K562 (cell line): ENCODE results near the gene VWF. TPM values are rescaled to one million over a fixed set of nuclear protein-coding genes. Genes with fewer than 3 reads are reported as not detected.

Experiments
- ATAC-seq: fragments of 200-7000 bp; cut with Tn5 transposase; 3 replicates; pipeline ENCODE4 v1.9.1; 2020; ENCODE audit warnings: moderate library complexity
- BruUV-seq: library from RNA; stranded (reverse); fragments of 400-500 nt; replicated peaks from 2 replicates; lab custom pipeline; 2021; lab: Mats Ljungman, UMichigan
- CTCF ChIA-PET: fragments of 300-600 bp; formaldehyde crosslinking; extraction: SDS; loops from one replicate; lab custom pipeline; 2021; ENCODE audit warnings: low intra/inter-chr PET ratio; lab: Yijun Ruan, JAX
- POLR2A ChIA-PET: fragments of 300-600, 350-650 bp; sonication (Branson Sonifier 250); formaldehyde crosslinking; extraction: SDS; loops from one replicate; lab custom pipeline; 2021; ENCODE audit warnings: antibody characterized with exemption, inconsistent platforms; lab: Yijun Ruan, JAX
- DNase-seq, 4 experiments: peaks; one replicate each; pipeline versions ENCODE4 v3.0.0 to v3.0.0-alpha.2; 2011 to 2018; ENCODE audit warnings: low spot score in 3 of 4, mixed read lengths in 3 of 4; ENCODE audit errors: extremely low read depth in 1 of 4
- FAIRE-seq: peaks from 2 replicates; lab custom pipeline; 2011; peaks lifted over from hg19 to GRCh38; lab: Jason Lieb, UNC
- H2AFZ ChIP-seq: 2 replicates; pipeline ENCODE4 v1.6.0; 2011; ENCODE audit warnings: low read depth, low read length, control low read depth, inconsistent platforms
- H3K27ac ChIP-seq: fragments of 200-600 bp; 3 replicates; pipeline ENCODE4 v1.8.0; 2011; ENCODE audit warnings: low read depth, mild to moderate bottlenecking, control low read depth, inconsistent platforms, low read length, moderate library complexity, mixed read lengths; ENCODE audit errors: extremely low read depth
- H3K27me3 ChIP-seq, 2 experiments: fragments of 300-600 bp in 1 of 2; 2 replicates in 1 of 2; 3 replicates in 1 of 2; pipeline versions ENCODE4 v1.6.0 to v1.8.0; 2011; ENCODE audit warnings: inconsistent platforms in 2 of 2, low read length in 2 of 2, mild to moderate bottlenecking in 1 of 2, mixed read lengths in 1 of 2, moderate library complexity in 1 of 2; ENCODE audit not compliant: control insufficient read depth in 2 of 2, insufficient read depth in 2 of 2
- H3K36me3 ChIP-seq: fragments of 300-600 bp; 3 replicates; pipeline ENCODE4 v1.8.0; 2011; ENCODE audit warnings: mild to moderate bottlenecking, low read length, inconsistent platforms; ENCODE audit not compliant: control insufficient read depth, insufficient read depth
- H3K4me1 ChIP-seq, 2 experiments: fragments of 200-600 bp in 1 of 2; replicated peaks in 1 of 2; 2 replicates in 1 of 2; 3 replicates in 1 of 2; pipeline versions ENCODE4 v1.5.1 to v1.8.0; 2011; ENCODE audit warnings: inconsistent platforms in 2 of 2, low read length in 2 of 2, mild to moderate bottlenecking in 1 of 2, mixed read lengths in 1 of 2, moderate library complexity in 1 of 2; ENCODE audit not compliant: control insufficient read depth in 2 of 2, insufficient read depth in 2 of 2
- H3K4me2 ChIP-seq: 2 replicates; pipeline ENCODE4 v1.6.1; 2011; ENCODE audit warnings: low read length, control low read depth, inconsistent platforms, mixed read lengths; ENCODE audit not compliant: insufficient read depth
- H3K4me3 ChIP-seq: fragments of 200-600 bp; sonication (generic), shearing (Covaris generic); 2 replicates; pipeline ENCODE4 v1.5.1; 2016; ENCODE audit warnings: control low read depth, inconsistent platforms
- H3K79me2 ChIP-seq: fragments of 200-600 bp; 3 replicates; pipeline ENCODE4 v1.8.0; 2011; ENCODE audit warnings: low read length, inconsistent platforms; ENCODE audit not compliant: control insufficient read depth, insufficient read depth
- H3K9ac ChIP-seq, 2 experiments: 2 replicates each; pipeline versions ENCODE4 v1.6.0 to v1.6.1; 2011; ENCODE audit warnings: low read depth in 2 of 2, low read length in 2 of 2, control low read depth in 1 of 2, inconsistent platforms in 1 of 2, mild to moderate bottlenecking in 1 of 2, mixed read lengths in 1 of 2; ENCODE audit not compliant: insufficient read depth in 1 of 2
- H3K9me1 ChIP-seq: one replicate; pipeline ENCODE4 v1.6.0; 2011; ENCODE audit warnings: inconsistent platforms, mild to moderate bottlenecking, low read length, moderate library complexity; ENCODE audit not compliant: control insufficient read depth, insufficient read depth
- H3K9me3 ChIP-seq: replicated peaks from 2 replicates; pipeline ENCODE4 v1.5.1; 2011; ENCODE audit warnings: low read depth, low read length, inconsistent platforms; ENCODE audit not compliant: control insufficient read depth, insufficient read depth
- H4K20me1 ChIP-seq: replicated peaks from 2 replicates; pipeline ENCODE4 v1.6.1; 2011; ENCODE audit warnings: low read length, inconsistent platforms, mixed read lengths; ENCODE audit not compliant: control insufficient read depth, insufficient read depth
- ARNT ChIP-seq, 2 experiments: fragments of 450-650 bp; IDR thresholded peaks; 2 replicates each; pipeline ENCODE4 v1.6.1; 2016; ENCODE audit warnings: mild to moderate bottlenecking in 1 of 2
- ATF7 ChIP-seq: fragments of 450-650 bp; IDR thresholded peaks from 2 replicates; pipeline ENCODE4 v1.7.1; 2014; ENCODE audit warnings: mild to moderate bottlenecking, moderate library complexity
- GTF2E2 ChIP-seq: fragments of 200-800 bp; sonication (Bioruptor generic); IDR thresholded peaks from 2 replicates; pipeline ENCODE4 v1.6.1; 2016; ENCODE audit warnings: missing genetic modification characterization, missing compliant biosample characterization
- KDM4B ChIP-seq, 2 experiments: fragments of 450-650 bp in 1 of 2; sonication (generic) in 1 of 2; IDR thresholded peaks; 2 replicates each; pipeline ENCODE4 v1.6.1; 2016 to 2017; ENCODE audit warnings: borderline replicate concordance in 2 of 2, antibody characterized with exemption in 1 of 2, low read depth in 1 of 2, mild to moderate bottlenecking in 1 of 2
- KLF6 ChIP-seq: fragments of 250-450 bp; sonication (Bioruptor Pico); IDR thresholded peaks from 2 replicates; pipeline ENCODE4 v1.4.0; 2020; ENCODE audit warnings: mild to moderate bottlenecking, moderate library complexity, borderline replicate concordance
- PRMT5 ChIP-seq: sonication (generic); formaldehyde crosslinking; IDR thresholded peaks from 2 replicates; pipeline ENCODE4 v1.5.0; 2020; ENCODE audit warnings: missing genetic modification reagents
- PTRF ChIP-seq: fragments of 450-650 bp; IDR thresholded peaks from 2 replicates; pipeline ENCODE4 v1.6.1; 2016; ENCODE audit warnings: mild to moderate bottlenecking, missing genetic modification characterization, missing compliant biosample characterization
- SIRT6 ChIP-seq: IDR thresholded peaks from one replicate; pipeline ENCODE4 v1.6.1; 2012; ENCODE audit warnings: low read depth, mild to moderate bottlenecking, control low read depth, inconsistent platforms, low read length, moderate library complexity
- TCF7L2 ChIP-seq: fragments of 150-350 bp; IDR thresholded peaks from 2 replicates; pipeline ENCODE4 v1.6.1; 2016; ENCODE audit warnings: low read depth, mild to moderate bottlenecking, low read length, moderate library complexity
- ZC3H4 ChIP-seq: sonication (generic); formaldehyde crosslinking; IDR thresholded peaks from 2 replicates; pipeline ENCODE4 v1.9.0; 2021; ENCODE audit warnings: missing genetic modification reagents, borderline replicate concordance
- ZKSCAN8 ChIP-seq: fragments of 200-800 bp; sonication (Bioruptor generic); IDR thresholded peaks from 2 replicates; pipeline ENCODE4 v1.6.1; 2016; ENCODE audit warnings: missing genetic modification characterization, missing compliant biosample characterization
- ZNF384 ChIP-seq: IDR thresholded peaks from 2 replicates; pipeline ENCODE4 v1.6.1; 2012; ENCODE audit warnings: low read depth, low read length, improper control_type of control experiment
- ZNF551 ChIP-seq: fragments of 250-450 bp; sonication (Bioruptor Pico); IDR thresholded peaks from 2 replicates; pipeline ENCODE4 v1.5.0; 2021; ENCODE audit warnings: mild to moderate bottlenecking, moderate library complexity
- WGBS: fragments of 100-300 bp; shearing (Covaris generic); methylation state at CpG from one replicate; pipeline ENCODE4 v1.1.6; 2016; ENCODE audit warnings: low coverage, mixed read lengths; ENCODE audit not compliant: insufficient coverage; ENCODE audit errors: missing lambda C conversion rate; 5-methylcytosine and 5-hydroxymethylcytosine counted together
- in situ Hi-C: fragments of 300-500 bp; cut with MboI; formaldehyde crosslinking; loops from 4 replicates; pipeline ENCODE4 v1.15.0; 2018; ENCODE audit warnings: inconsistent platforms, mixed read lengths
- intact Hi-C: fragments of 100-400 bp; cut with micrococcal nuclease; formaldehyde crosslinking; loops from 2 replicates; pipeline ENCODE4 v1.14.2; 2022
- polyA plus RNA-seq, 8 experiments: library from polyadenylated mRNA; depleted of rRNA in 4 of 8; stranded (reverse) in 5 of 8; unstranded in 3 of 8; fragments of >200 nt; fragmentation: Nextera tagmentation in 2 of 8; fragmentation: Illumina TruSeq in 1 of 8; extraction: Ambion mirVana in 2 of 8; extraction: Trizol in 1 of 8; gene quantifications; 2 replicates each; pipeline versions ENCODE4 v1.2.1 to v1.2.3, GENCODE V29; 2011 to 2014; ENCODE audit warnings: inconsistent platforms in 1 of 8, missing spikeins in 1 of 8
- total RNA-seq, 7 experiments: library from RNA; depleted of rRNA in 6 of 7; stranded (reverse); fragments of >200 nt in 6 of 7; fragmentation: Illumina TruSeq in 2 of 7; extraction: Trizol in 2 of 7; gene quantifications; 2 replicates each; pipeline versions ENCODE4 v1.2.1 to v1.2.3, GENCODE V29; 2011 to 2021; ENCODE audit warnings: low replicate concordance in 1 of 7
- TF ChIP-seq, protein P1 (sequence below), 2 experiments: fragments of 200-800 bp in 1 of 2; sonication (Bioruptor generic) in 1 of 2; sonication (generic) in 1 of 2; formaldehyde crosslinking in 1 of 2; IDR thresholded peaks in 1 of 2; conservative IDR thresholded peaks in 1 of 2; 2 replicates each; pipeline versions ENCODE4 v1.5.0 to v1.6.1; 2016 to 2020; ENCODE audit warnings: missing compliant biosample characterization in 1 of 2, missing genetic modification characterization in 1 of 2, missing genetic modification reagents in 1 of 2

VWF gene
- total and polyA plus RNA-seq, 9 of the 15 experiments (the other 6 are each of a cell fraction or from before 2014, with no cell fraction given): 0.53 TPM; not detected in 8

GRCh38 chr12:5963515-5963914, 161.0 kb downstream of the VWF start:
- intact Hi-C loops: no loop called here
- TF ChIP-seq ARNT (IDR thresholded peaks at IDR 0.05) (no peak), ZKSCAN8 (CRISPR knock-in tag) (no peak), ATF7 (no peak), GTF2E2 (tag) (no peak), PRMT5 (CRISPR knock-in tag) (no peak)
- TF ChIP-seq, all 486 proteins: peak for 0
- BruUV-seq: no TSS peak
- no peak for ATAC-seq
- Histone ChIP-seq H4K20me1 (no peaks in the 10 kb centered on the region), H2AFZ (no peak overlapping the region), H3K4me2 (no peak overlapping the region), H3K4me3 (no peak overlapping the region), H3K79me2 (no peaks in the 10 kb centered on the region), H3K9me1 (no peaks in the 10 kb centered on the region), H3K9ac (no peak overlapping the region), H3K9me3 (no peaks in the 10 kb centered on the region), H3K27ac (no peak overlapping the region), H3K27me3 (peaks cover 0 to 16% of the 10 kb centered on the region in 2 experiments; a peak in 2 of 5 replicates), H3K36me3 (no peaks in the 10 kb centered on the region), H3K4me1 (no peaks in the 10 kb centered on the region)
- 7% methylated on average over 7 of the region's 7 CpGs for WGBS
- no peak for DNase-seq
- CTCF ChIA-PET: no interaction called here
- in situ Hi-C loops: no loop called here
- FAIRE-seq: no peak
- POLR2A ChIA-PET: no interaction called here

DNA sequence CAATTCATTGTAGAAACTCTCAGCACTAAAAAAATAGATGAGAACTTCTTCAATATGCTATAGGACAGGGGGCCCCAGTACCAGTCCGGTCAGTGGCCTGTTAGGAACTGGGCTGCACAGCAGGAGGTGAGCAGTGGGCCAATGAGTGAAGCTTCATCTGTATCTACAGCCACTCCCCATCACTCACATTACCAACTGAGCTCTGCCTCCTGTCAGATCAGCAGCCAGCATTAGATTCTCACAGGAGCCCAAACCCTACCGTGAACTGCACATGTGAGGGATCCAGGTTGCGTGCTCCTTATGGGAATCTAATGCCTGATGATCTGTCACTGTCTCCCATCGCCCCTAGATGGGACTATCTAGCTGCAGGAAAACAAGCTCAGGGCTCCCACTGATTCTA, 163.7 kb downstream of the VWF start:
- Histone ChIP-seq H3K36me3 (no peaks in the 10 kb centered on the region), H3K9me3 (no peaks in the 10 kb centered on the region), H3K4me3 (no peak overlapping the region), H2AFZ (no peak overlapping the region), H3K27me3 (peaks cover 0 to 12% of the 10 kb centered on the region in 2 experiments; a peak in 2 of 5 replicates), H3K4me1 (no peaks in the 10 kb centered on the region), H4K20me1 (no peaks in the 10 kb centered on the region), H3K4me2 (no peak overlapping the region), H3K27ac (no peak overlapping the region), H3K9ac (no peak overlapping the region), H3K79me2 (no peaks in the 10 kb centered on the region), H3K9me1 (no peaks in the 10 kb centered on the region)
- no TSS peak for BruUV-seq
- 0% methylated on average over 4 of the region's 4 CpGs for WGBS
- DNase-seq (no peak), FAIRE-seq (no peak), ATAC-seq (no peak)
- ChIA-PET POLR2A (no interaction called here), CTCF (no interaction called here)
- intact Hi-C loops (no loop called here), in situ Hi-C loops (no loop called here)
- TF ChIP-seq KDM4B (IDR thresholded peaks at IDR 0.05; ENCODE audit: borderline replicate concordance in 2 of 2, low read depth in 1 of 2): no peak
- no peak for TF ChIP-seq ZNF551
- TF ChIP-seq KLF6 (CRISPR knock-in tag): no peak
- no peak for TF ChIP-seq ZC3H4
- TF ChIP-seq ZNF384: no peak
- no peak for TF ChIP-seq PTRF (tag)
- TF ChIP-seq, protein P1, sequence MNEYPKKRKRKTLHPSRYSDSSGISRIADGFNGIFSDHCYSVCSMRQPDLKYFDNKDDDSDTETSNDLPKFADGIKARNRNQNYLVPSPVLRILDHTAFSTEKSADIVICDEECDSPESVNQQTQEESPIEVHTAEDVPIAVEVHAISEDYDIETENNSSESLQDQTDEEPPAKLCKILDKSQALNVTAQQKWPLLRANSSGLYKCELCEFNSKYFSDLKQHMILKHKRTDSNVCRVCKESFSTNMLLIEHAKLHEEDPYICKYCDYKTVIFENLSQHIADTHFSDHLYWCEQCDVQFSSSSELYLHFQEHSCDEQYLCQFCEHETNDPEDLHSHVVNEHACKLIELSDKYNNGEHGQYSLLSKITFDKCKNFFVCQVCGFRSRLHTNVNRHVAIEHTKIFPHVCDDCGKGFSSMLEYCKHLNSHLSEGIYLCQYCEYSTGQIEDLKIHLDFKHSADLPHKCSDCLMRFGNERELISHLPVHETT (CRISPR knock-in tag; conservative IDR thresholded peaks at IDR 0.05 in 1 of 2, IDR thresholded peaks at IDR 0.05 in 1 of 2): no peak
- TF ChIP-seq TCF7L2: no peak
- TF ChIP-seq SIRT6: no peak
